ENCODE results near the gene ACRV1. TPM values are rescaled to one million over a fixed set of nuclear protein-coding genes. Genes with fewer than 3 reads are reported as not detected.

The ACRV1 gene
- polyA plus RNA-seq, 3 donors, result not detected

DNA sequence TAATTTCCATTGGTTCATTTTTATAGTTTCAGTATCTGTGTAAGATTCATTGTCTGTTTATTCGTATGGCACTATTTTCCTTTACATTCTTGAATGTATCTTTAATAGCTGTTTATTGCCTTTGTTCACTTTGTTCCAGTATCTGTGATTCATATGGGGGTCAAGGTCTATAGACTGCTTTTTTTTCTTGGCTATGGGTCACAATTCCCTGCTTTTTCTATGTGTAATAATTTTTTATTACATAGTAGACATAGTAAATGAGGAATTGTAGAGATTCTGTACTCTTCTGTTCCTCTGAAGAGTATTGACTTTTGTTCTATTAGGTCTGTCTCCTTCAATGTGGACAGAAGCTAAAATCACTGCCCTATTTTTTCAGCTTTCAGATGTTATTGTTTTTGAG is 10.5 kb downstream of the ACRV1 start:
- WGBS, 3 donors, result 87 to 97% (median 89%) methylated on average over 1 of the region's 1 CpG
- no peak overlapping the region for H3K27ac ChIP-seq (ENCODE audit: low read depth, low read length)

DNA sequence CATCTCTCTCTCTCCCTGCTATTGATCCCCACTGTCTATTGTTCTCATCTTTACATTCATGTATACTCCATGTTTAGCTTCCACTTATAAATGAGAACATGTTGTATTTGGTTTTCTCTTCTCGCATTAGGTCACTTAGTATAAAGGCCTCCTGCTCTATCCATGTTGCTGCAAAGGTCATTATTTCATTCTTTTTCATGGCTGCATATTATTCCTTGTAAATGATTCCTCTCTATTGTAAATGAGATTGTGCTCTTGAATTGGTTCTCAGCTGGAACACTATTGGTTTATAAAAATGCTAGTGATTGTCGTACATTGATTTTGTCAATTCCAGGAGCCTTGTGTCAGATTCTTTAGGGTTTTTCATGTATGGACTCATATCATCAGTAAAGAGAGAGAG is 13.5 kb downstream of the ACRV1 start:
- no peak overlapping the region for H3K27ac ChIP-seq (ENCODE audit: low read depth, low read length)
- 96 to 100% (median 97%) methylated on average over 2 of the region's 2 CpGs for WGBS, 3 donors

DNA sequence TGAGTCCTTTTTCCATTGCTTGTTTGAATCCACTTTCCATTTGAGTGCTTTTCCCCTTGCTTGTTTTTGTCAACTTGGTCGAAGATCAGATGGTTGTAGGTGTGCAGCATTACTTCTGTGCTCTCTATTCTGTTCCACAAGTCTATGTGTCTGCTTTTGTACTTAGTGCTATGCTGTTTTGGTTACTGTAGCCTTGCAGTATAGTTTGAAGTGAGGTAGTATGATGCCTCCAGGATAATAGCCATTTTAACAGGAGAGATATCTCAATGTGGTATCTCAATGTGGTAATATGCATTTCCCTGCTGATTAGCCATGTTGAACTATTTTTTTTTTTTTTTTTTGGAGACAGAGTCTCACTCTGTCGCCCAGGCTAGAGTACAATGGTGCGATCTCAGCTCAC is 16.7 kb downstream of the ACRV1 start:
- WGBS, 3 donors, result 96 to 98% (median 96%) methylated on average over 1 to 3 of the region's 3 CpGs
- H3K27ac ChIP-seq (ENCODE audit: low read depth, low read length), result no peak overlapping the region

DNA sequence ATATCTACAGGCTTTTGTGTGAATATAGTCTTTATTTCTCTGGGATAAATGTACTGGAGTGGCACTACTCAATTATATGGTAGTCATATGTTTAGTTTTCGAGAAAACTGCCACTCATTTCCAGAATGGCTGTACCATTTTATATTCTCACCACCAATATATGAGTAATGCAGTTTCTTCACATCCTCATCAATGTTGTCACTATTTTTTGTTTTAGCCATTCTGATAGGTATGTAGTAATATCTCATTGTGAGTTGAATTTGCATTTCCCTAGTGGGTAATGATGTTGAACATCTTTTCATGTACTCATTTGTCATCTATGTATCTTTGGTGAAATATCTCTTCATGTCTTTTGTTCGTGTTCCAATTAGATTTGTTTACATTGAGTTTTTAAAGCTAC is 18.0 kb downstream of the ACRV1 start:
- WGBS, 3 donors, result 88 to 94% (median 94%) methylated on average over 2 of the region's 2 CpGs
- H3K27ac ChIP-seq (ENCODE audit: low read depth, low read length), result no peak overlapping the region

DNA sequence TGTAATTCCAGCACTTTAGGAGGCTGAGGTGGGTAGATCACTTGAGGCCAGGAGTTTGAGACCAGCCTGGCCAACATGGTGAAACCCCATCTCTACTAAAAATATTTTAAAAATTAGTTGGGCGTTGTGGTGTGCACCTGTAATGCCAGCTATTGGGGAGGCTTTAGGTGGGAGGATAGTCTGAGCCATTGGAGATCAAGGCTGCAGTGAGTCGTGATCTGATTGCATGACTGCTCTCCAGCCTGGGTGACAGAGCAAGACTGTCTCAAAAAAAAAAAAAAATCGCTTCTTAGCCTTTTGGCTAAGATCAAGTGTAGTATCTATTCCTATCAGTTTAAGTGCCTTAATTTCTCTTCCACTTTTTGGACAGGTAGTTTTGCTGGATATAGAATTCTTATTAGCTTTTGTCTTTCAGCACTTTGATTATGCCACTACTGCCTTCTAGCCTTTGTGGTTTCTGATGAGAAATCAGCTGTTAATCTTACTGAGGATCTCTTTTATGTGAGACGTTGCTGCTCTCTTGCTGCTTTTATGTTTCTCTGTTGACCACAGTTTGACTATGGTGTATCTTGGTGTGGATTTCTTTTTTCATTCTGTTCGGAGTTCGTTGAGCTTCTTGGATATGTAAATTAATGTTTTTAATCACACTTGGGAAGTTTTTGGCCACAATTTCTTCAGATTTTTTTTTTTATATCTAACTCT is 31.0 kb downstream of the ACRV1 start:
- WGBS, 3 donors, result 88 to 92% (median 91%) methylated on average over 6 of the region's 6 CpGs
- H3K27ac ChIP-seq (ENCODE audit: low read depth, low read length), result no peak overlapping the region

DNA sequence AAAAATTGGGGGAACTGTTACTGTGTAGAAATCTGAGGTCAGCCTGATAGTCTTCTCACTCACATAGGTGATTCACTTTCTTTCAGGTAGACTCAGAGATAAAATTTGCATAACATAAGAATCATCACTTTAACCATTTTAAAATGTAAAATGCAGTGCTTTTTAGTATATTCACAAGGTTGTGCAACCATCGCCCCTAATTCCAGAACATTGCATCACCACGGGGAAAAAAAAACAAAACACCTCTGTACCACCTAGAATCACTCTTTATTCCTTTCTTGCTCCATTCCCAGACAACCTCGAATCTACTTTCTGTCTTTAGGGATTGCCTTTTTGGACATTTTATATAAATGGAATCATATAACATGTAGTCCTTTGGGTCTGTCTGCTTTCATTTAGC is 34.8 kb downstream of the ACRV1 start:
- no peak overlapping the region for H3K27ac ChIP-seq (ENCODE audit: low read depth, low read length)
- WGBS, 3 donors, result 88 to 99% (median 92%) methylated on average over 3 of the region's 3 CpGs

DNA sequence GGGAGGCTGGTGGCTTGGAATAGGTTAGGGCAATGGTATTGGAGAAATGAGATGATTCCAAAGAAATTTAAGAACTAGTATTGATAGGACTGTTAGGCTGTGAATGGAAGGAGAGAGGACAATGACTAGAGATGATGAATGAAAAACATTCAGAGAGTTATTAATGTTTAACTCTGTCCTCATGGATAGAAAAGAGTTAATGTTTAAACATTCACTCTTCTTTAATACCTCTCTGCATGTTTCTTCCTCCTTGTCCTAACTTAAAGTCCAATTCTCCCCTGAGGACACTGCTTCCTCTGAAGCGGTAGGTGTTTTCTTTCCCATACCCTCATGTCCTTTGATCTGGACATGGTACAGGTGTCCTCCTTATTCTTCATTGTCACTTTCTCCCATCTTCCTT is 42.3 kb downstream of the ACRV1 start:
- no peak overlapping the region for H3K27ac ChIP-seq (ENCODE audit: low read depth, low read length)
- WGBS, 3 donors, result 76 to 93% (median 91%) methylated on average over 1 of the region's 1 CpG

DNA sequence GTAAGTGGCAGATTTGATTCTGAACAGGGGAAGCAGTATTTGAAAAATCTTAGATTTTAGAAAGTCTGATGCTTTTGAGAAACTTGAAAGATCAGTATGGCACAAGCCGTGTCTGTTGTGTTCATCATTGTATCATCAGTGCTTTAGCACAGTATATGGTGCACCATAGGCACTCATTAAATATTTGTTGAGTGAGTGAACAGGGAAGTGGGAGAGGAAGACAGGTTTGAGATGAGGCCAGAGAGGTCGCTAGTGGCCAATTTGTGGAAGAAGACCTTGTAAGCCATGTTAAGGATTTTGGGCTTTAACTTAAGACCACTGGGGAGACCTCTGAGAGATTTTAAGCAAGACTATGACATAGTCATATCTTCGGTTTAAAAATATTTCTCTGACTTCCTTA is 42.8 kb downstream of the ACRV1 start:
- H3K27ac ChIP-seq (ENCODE audit: low read depth, low read length), result no peak overlapping the region
- 78 to 85% (median 80%) methylated on average over 3 of the region's 3 CpGs for WGBS, 3 donors

DNA sequence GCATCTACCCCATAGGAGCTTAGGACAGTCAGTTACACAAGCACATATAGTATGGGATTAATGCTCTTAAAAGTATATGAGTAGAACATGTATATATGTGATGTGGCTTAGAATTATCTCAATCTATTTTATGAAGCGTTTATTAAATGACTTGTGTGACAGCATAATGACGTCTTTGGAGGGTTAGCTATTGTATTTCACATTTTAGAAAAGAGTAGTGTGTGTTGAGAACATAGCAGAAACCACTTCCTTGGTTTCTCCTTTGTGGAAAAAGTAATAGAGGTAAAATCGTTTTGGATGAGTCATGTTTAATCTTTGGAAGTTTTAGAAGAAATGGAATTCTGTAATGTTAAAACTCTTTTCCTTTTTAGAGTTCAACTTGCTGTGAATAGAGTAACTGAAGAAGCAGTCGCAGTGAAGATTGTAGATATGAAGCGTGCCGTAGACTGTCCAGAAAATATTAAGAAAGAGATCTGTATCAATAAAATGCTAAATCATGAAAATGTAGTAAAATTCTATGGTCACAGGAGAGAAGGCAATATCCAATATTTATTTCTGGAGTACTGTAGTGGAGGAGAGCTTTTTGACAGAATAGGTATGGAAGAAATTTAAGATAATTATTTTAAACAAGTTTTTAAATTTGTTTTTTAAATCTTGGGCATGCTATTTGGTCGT is 53.3 kb downstream of the ACRV1 start:
- WGBS, 3 donors, result 63 to 79% (median 76%) methylated on average over 7 of the region's 7 CpGs
- H3K27ac ChIP-seq (ENCODE audit: low read depth, low read length), result no peak overlapping the region

DNA sequence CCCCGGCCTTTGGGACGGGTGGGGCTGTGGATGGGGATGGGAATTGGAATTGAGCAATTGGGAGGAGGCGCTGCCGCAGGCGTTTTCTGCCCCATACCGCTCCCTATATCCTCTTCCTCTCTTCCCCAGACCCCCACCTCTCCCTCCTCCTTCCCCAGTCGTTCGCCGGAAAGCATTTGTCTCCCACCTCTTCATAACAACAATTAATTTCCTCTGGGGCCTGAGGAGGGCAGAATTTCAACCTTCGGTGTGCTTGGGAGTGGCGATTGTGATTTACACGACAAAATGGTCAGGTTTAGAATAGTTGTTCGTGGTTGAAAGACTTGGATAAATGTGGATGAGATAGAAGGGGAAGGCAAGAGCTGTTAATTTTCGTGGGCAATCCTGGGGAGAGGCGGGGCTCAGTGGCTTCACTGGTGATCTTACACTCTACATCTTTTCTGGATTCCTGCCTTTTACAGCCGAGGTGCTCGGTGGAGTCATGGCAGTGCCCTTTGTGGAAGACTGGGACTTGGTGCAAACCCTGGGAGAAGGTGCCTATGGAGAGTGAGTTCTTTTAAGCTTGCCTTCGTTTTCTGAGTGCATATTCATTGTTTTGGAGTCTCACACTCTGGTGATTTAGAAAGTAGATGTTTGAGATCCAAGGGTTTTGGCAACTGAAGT is 54.2 kb downstream of the ACRV1 start:
- WGBS, 3 donors, result 0 to 2% (median 0%) methylated on average over 18 of the region's 18 CpGs
- no peak overlapping the region for H3K27ac ChIP-seq (ENCODE audit: low read depth, low read length)

DNA sequence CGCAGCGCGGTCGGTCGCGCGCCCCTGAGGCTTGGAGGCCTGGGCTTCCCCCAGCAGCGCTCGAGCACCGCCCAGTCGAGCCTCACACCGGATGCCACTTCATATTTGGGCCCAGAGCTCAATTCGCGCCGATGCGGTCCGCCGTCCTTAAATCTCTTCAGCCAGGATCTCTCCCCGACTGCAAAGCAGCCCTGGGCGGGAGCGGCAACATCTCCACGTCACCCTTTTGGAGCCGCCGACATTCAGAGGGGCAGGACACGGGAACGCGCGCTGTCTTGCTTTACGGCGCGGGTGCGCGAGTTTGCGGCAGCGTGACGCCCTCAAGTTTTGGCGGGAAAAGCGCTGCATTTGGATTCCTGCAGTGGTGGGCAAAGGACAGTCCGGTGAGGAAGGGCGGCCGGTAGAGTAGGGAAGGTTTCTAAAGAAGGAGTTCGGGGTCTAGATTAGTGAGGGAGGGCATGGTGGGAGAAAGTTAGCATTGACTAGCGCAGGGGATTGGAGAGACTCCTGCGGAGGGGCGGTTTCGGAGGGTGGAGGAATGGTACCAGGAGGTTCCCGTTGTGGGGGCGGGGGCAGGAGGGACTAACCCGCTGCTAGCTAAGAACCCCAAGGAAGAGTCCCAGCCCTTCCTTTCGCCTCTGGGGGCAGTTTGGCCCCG is 54.9 kb downstream of the ACRV1 start:
- peak overlapping the region; percentile 4 for H3K27ac ChIP-seq (ENCODE audit: low read depth, low read length)
- WGBS, 3 donors, result 0% methylated on average over 51 of the region's 51 CpGs

DNA sequence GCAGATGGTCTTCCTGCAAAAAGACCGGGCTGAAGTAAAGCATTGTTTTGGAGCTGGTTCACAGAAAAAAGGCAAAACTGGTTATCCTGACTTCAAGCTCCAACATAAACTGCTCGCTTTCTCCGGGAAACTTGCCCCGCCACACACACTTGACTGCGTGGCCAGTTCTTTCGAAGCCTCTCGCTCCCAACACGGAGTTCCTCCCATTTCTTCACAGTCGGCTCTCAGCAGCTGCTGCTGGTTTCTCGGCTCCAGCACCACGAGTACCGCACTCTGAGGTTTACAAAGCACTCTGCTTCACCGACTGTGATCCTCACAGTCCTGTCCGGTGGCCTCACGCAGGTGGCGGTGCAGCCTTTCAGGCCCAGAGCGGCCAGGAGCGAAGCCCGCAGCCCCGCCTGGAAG is 55.4 kb downstream of the ACRV1 start:
- WGBS, 3 donors, result 1% methylated on average over 20 of the region's 20 CpGs
- H3K27ac ChIP-seq (ENCODE audit: low read depth, low read length), result peak overlapping the region; percentile 1

DNA sequence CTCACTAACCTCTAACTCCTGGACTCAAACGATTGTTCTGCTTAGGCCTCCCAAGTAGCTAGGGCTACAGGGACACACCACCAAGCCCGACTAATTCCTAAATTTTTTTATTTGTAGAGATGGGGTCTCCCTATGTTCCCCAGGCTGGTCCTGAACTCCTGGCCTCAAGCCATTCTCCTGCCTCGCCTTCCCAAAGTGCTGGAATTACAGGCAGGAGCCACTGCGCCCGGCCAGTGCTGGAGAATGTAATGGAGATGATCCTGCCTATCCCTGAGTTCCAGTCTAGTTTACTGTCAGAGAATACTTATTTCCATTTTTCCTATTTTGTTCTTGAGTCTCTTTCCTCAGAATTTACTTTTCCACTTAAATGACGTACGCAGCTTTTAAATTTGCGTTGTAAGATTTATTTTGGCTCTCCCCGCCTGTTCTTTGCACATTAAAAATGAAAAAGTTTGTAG is 55.9 kb downstream of the ACRV1 start, which contains the start of gene CHEK1:
Gene CHEK1 (plus strand): TSS at position 408 of the 458 bp plus-strand sequence. CDS start 1,606 bp downstream, outside the sequence.
- H3K27ac ChIP-seq (ENCODE audit: low read depth, low read length), result peak within 1 kb of the TSS; percentile 4
- WGBS, 3 donors, result 53 to 63% (median 62%) methylated on average over 9 of the region's 9 CpGs

DNA sequence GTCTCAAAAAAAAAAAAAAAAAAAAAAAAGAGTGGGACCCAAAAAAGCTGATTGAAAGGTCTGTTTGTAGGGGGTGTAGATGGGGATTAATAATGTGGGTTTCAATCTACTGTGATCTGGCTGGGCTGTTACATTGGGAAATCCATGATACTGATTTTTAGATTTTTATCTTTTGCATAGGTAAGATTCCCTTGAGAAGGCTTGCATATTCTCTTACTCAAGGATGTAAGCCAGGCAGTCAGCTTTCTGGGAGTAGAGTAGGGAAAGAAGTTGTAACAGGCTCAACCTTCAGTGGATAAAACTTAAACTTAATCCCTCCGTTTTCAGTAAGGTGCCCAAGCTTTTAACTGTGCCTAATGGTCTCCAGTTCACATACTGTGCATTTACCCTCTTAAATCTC is 57.6 kb downstream of the ACRV1 start:
- WGBS, 3 donors, result 79 to 90% (median 85%) methylated on average over 1 of the region's 1 CpG

DNA sequence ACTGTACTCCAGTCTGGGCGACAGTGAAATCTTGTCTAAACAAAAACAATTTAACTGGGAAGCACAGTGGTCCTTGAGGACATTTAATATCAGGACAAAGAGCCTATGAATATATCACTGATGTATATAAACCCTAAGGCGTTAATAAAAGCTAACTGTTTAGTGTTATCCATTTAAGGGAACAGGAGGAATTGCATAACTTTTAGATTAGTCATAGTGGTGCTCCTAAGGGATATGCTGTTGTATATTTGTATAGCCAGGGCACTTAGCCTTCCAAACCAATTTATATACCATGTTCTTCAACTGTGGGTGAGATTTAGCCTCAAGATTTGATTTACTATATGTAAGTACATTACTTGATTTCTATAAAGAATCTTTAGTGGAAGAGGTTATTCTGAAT is 58.7 kb downstream of the ACRV1 start:
- 77 to 87% (median 80%) methylated on average over 2 of the region's 2 CpGs for WGBS, 3 donors
- no peak overlapping the region for H3K27ac ChIP-seq (ENCODE audit: low read depth, low read length)

More for the DNA sequence above, 57.6 kb downstream of the ACRV1 start:
- no peak overlapping the region for H3K27ac ChIP-seq (ENCODE audit: low read depth, low read length)
